Hepatocyte (in vitro differentiated cells): ENCODE results near the gene SRSF10.

Experiments used
- EZH2 ChIP-seq: fragments of 200-600 bp; sonication (generic); IDR thresholded peaks from 2 replicates; pipeline ENCODE4 v1.6.1; 2016; ENCODE audit warnings: antibody characterized with exemption, mild to moderate bottlenecking, borderline replicate concordance
- TF ChIP-seq, protein P1 (sequence below): fragments of 200-600 bp; sonication (generic); IDR thresholded peaks from 2 replicates; pipeline ENCODE4 v1.5.1; 2016; ENCODE audit warnings: antibody characterized with exemption, mild to moderate bottlenecking; ENCODE audit not compliant: poor library complexity

DNA sequence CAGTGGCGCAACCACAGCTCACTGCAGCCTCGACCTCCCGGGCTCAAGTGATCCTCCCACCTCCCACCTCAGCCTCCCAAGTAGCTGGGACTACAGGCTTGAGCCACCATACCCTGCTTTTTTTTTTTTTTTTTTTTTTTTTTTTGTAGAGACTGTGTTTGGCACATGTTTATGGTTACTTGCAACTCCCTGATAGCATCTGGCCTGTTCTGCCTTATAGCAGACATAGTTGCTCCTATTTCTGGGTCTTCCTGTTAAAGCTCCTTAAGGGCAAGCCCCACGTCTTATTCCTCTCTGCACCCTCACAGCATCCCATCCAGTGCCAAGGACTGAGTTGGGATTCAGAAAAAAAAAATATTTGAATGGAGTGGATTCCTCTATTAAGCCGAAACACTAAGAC, 49.9 kb downstream of the SRSF10 start:
- TF ChIP-seq, protein P1, sequence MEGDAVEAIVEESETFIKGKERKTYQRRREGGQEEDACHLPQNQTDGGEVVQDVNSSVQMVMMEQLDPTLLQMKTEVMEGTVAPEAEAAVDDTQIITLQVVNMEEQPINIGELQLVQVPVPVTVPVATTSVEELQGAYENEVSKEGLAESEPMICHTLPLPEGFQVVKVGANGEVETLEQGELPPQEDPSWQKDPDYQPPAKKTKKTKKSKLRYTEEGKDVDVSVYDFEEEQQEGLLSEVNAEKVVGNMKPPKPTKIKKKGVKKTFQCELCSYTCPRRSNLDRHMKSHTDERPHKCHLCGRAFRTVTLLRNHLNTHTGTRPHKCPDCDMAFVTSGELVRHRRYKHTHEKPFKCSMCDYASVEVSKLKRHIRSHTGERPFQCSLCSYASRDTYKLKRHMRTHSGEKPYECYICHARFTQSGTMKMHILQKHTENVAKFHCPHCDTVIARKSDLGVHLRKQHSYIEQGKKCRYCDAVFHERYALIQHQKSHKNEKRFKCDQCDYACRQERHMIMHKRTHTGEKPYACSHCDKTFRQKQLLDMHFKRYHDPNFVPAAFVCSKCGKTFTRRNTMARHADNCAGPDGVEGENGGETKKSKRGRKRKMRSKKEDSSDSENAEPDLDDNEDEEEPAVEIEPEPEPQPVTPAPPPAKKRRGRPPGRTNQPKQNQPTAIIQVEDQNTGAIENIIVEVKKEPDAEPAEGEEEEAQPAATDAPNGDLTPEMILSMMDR: no peak
- no peak for TF ChIP-seq EZH2
